RWPE2 (cell line): ENCODE measurements around the gene AIF1L.

Source experiments
- ATAC-seq: fragments of 200-7000 bp; cut with Tn5 transposase; 3 replicates; pipeline ENCODE4 v1.9.1; 2021; ENCODE audit warnings: low read depth
- DNase-seq: peaks from one replicate; pipeline ENCODE4 v3.0.0-alpha.2; 2020; ENCODE audit warnings: low spot score
- H3K27ac ChIP-seq: fragments of 450-650 bp; 2 replicates; pipeline ENCODE4 v1.5.1; 2017; ENCODE audit warnings: mild to moderate bottlenecking; ENCODE audit not compliant: poor library complexity, severe bottlenecking
- H3K27me3 ChIP-seq: fragments of 250-450 bp; sonication (Bioruptor Pico); 2 replicates; pipeline ENCODE4 v1.5.1; 2021; ENCODE audit warnings: mild to moderate bottlenecking, moderate library complexity; ENCODE audit not compliant: insufficient read depth, poor library complexity, severe bottlenecking
- H3K36me3 ChIP-seq: fragments of 250-450 bp; sonication (Bioruptor Pico); 2 replicates; pipeline ENCODE4 v1.5.1; 2020; ENCODE audit warnings: low read depth, mild to moderate bottlenecking, moderate library complexity
- H3K4me1 ChIP-seq: fragments of 250-450 bp; sonication (Bioruptor Pico); 2 replicates; pipeline ENCODE4 v1.5.1; 2021; ENCODE audit warnings: mild to moderate bottlenecking, moderate library complexity; ENCODE audit not compliant: insufficient read depth, poor library complexity, severe bottlenecking
- H3K4me3 ChIP-seq: fragments of 250-450 bp; sonication (Bioruptor Pico); 2 replicates; pipeline ENCODE4 v1.5.1; 2021; ENCODE audit warnings: mild to moderate bottlenecking, moderate library complexity; ENCODE audit not compliant: severe bottlenecking
- H3K9me3 ChIP-seq: fragments of 250-450 bp; sonication (Bioruptor Pico); 2 replicates; pipeline ENCODE4 v1.5.1; 2021; ENCODE audit warnings: mild to moderate bottlenecking, moderate library complexity; ENCODE audit not compliant: severe bottlenecking
- CTCF ChIP-seq: fragments of 450-650 bp; IDR thresholded peaks from one replicate; pipeline ENCODE4 v1.5.1; 2017; ENCODE audit warnings: mild to moderate bottlenecking, moderate library complexity; ENCODE audit not compliant: poor library complexity, severe bottlenecking

AIF1L gene

GRCh38 chr9:131068076-131068816 is 28.1 kb upstream of the AIF1L start:
- no peak overlapping the region for H3K27ac ChIP-seq
- H3K36me3 ChIP-seq: no peaks in the 10 kb centered on the region
- no peak overlapping the region for H3K4me3 ChIP-seq
- H3K4me1 ChIP-seq: no peaks in the 10 kb centered on the region
- H3K9me3 ChIP-seq: peaks cover 8% of the 10 kb centered on the region
- no peak for TF ChIP-seq CTCF
- H3K27me3 ChIP-seq: no peaks in the 10 kb centered on the region
- no peak for DNase-seq
- ATAC-seq: no peak

- H3K4me1 ChIP-seq: no peaks in the 10 kb centered on the region
- no peak for TF ChIP-seq CTCF
- no peak overlapping the region for H3K4me3 ChIP-seq
- H3K27me3 ChIP-seq: no peaks in the 10 kb centered on the region
- peaks cover 8% of the 10 kb centered on the region for H3K9me3 ChIP-seq
- DNase-seq (no peak), ATAC-seq (no peak)
- H3K36me3 ChIP-seq: no peaks in the 10 kb centered on the region
- H3K27ac ChIP-seq: no peak overlapping the region
These were observed 26.6 kb upstream of the AIF1L start for GRCh38 chr9:131069699-131070098.

- Histone ChIP-seq H3K4me1 (no peaks in the 10 kb centered on the region), H3K36me3 (no peaks in the 10 kb centered on the region), H3K27me3 (no peaks in the 10 kb centered on the region), H3K9me3 (peaks cover 13% of the 10 kb centered on the region), H3K4me3 (no peak overlapping the region), H3K27ac (no peak overlapping the region)
- TF ChIP-seq CTCF: no peak
- ATAC-seq: no peak
- no peak for DNase-seq
These were observed 24.0 kb upstream of the AIF1L start for GRCh38 chr9:131072107-131072870.

- no peak for ATAC-seq
- no peaks in the 10 kb centered on the region for H3K4me1 ChIP-seq
- TF ChIP-seq CTCF: no peak
- H3K36me3 ChIP-seq: no peaks in the 10 kb centered on the region
- no peak overlapping the region for H3K27ac ChIP-seq
- no peak for DNase-seq
- no peaks in the 10 kb centered on the region for H3K27me3 ChIP-seq
- H3K4me3 ChIP-seq: no peak overlapping the region
- H3K9me3 ChIP-seq: peaks cover 13% of the 10 kb centered on the region
These were observed 23.5 kb upstream of the AIF1L start for GRCh38 chr9:131072871-131073237.
